Endothelial cell (in vitro differentiated cells): ENCODE data around the gene PABPN1. TPM values are rescaled to one million over a fixed set of nuclear protein-coding genes. Genes with fewer than 3 reads are reported as not detected.
A peak's percentile ranks its signal among the peaks of the same experiment; 100 is the strongest.

Experiments used
- DNase-seq: peaks from one replicate; pipeline ENCODE4 v3.0.0; 2021; ENCODE audit warnings: low spot score
- H3K27ac Mint-ChIP-seq: one replicate; pipeline ENCODE4 v1.8.0; 2021; ENCODE audit warnings: mixed read lengths, inconsistent platforms; ENCODE audit not compliant: unreplicated experiment
- H3K27me3 Mint-ChIP-seq: one replicate; pipeline ENCODE4 v1.8.0; 2021; ENCODE audit warnings: mild to moderate bottlenecking, moderate library complexity, mixed read lengths, inconsistent platforms; ENCODE audit not compliant: unreplicated experiment
- H3K36me3 Mint-ChIP-seq: one replicate; pipeline ENCODE4 v1.8.0; 2021; ENCODE audit warnings: mild to moderate bottlenecking, low read depth, mixed read lengths, inconsistent platforms; ENCODE audit not compliant: unreplicated experiment
- H3K4me1 Mint-ChIP-seq: one replicate; pipeline ENCODE4 v1.8.0; 2021; ENCODE audit warnings: mild to moderate bottlenecking, mixed read lengths, inconsistent platforms; ENCODE audit not compliant: unreplicated experiment
- H3K4me3 Mint-ChIP-seq: one replicate; pipeline ENCODE4 v1.8.0; 2021; ENCODE audit warnings: mild to moderate bottlenecking, mixed read lengths, inconsistent platforms; ENCODE audit not compliant: unreplicated experiment
- H3K9me3 Mint-ChIP-seq: one replicate; pipeline ENCODE4 v1.8.0; 2021; ENCODE audit warnings: mixed read lengths, inconsistent platforms; ENCODE audit not compliant: unreplicated experiment
- CTCF ChIP-seq: fragments of 200-600 bp; sonication (generic); IDR thresholded peaks from one replicate; pipeline ENCODE4 v1.5.0; 2021; ENCODE audit warnings: antibody characterized with exemption; ENCODE audit not compliant: unreplicated experiment
- total RNA-seq: library from RNA; stranded (reverse); fragmentation: NEBNext Ultra II Directional; extraction: Animal tissue kit (Norgen Biotek cat#: 25700); gene quantifications from one replicate; pipeline ENCODE4 v1.2.1, GENCODE V29; 2021; ENCODE audit not compliant: unreplicated experiment

Gene PABPN1
- total RNA-seq, 1 donor from 2014 or later, result 191 TPM

- TF ChIP-seq CTCF, result no peak
- H3K36me3 Mint-ChIP-seq, result no peaks in the 10 kb centered on the region
- DNase-seq, result no peak
- peaks cover 17% of the 10 kb centered on the region for H3K4me1 Mint-ChIP-seq
- H3K27ac Mint-ChIP-seq, result peak overlapping the region; percentile 63
- H3K4me3 Mint-ChIP-seq, result peak overlapping the region; percentile 96
- no peaks in the 10 kb centered on the region for H3K27me3 Mint-ChIP-seq
- no peaks in the 10 kb centered on the region for H3K9me3 Mint-ChIP-seq
Measured at GRCh38 chr14:23284654-23285529, 36.4 kb upstream of the PABPN1 start.

- Mint-ChIP-seq H3K4me3 (peak overlapping the region; percentile 96), H3K27ac (peak overlapping the region; percentile 30), H3K4me1 (peaks cover 13% of the 10 kb centered on the region), H3K36me3 (no peaks in the 10 kb centered on the region), H3K9me3 (no peaks in the 10 kb centered on the region), H3K27me3 (no peaks in the 10 kb centered on the region)
- no peak for DNase-seq
- no peak for TF ChIP-seq CTCF
Measured at GRCh38 chr14:23285530-23286019, 35.7 kb upstream of the PABPN1 start.

GRCh38 chr14:23286020-23286901, 35.0 kb upstream of the PABPN1 start, which contains the start of gene HOMEZ:
HOMEZ (minus strand) TSS chr14:23286132; CDS start chr14:23285952, 180 bp downstream.
- Mint-ChIP-seq H3K27me3 (no peaks in the 10 kb centered on the region), H3K36me3 (no peaks in the 10 kb centered on the region), H3K9me3 (no peaks in the 10 kb centered on the region), H3K4me3 (peak within 1 kb of the TSS; percentile 96), H3K4me1 (peaks cover 13% of the 10 kb centered on the region), H3K27ac (peak within 1 kb of the TSS; percentile 95)
- peak; percentile 97 for DNase-seq
- no peak for TF ChIP-seq CTCF

- Mint-ChIP-seq H3K4me1 (peaks cover 13% of the 10 kb centered on the region), H3K4me3 (peak overlapping the region; percentile 96), H3K27me3 (peaks cover 3% of the 10 kb centered on the region), H3K27ac (peak overlapping the region; percentile 95), H3K36me3 (no peaks in the 10 kb centered on the region), H3K9me3 (no peaks in the 10 kb centered on the region)
- no peak for DNase-seq
- TF ChIP-seq CTCF, result no peak
Measured at GRCh38 chr14:23286902-23287479, 34.3 kb upstream of the PABPN1 start.
